Gastroesophageal sphincter (tissue), 3 donors: ENCODE data around the gene HAVCR2.

Experiments used
- CTCF ChIP-seq, 4 experiments: fragments of 200-600 bp in 2 of 4; fragments of 450-650 bp in 2 of 4; sonication (generic) in 1 of 4; IDR thresholded peaks; one replicate each; pipeline ENCODE4 v1.5.1; 2017 to 2019; ENCODE audit warnings: antibody characterized with exemption in 4 of 4, mild to moderate bottlenecking in 2 of 4, moderate library complexity in 2 of 4
- POLR2A ChIP-seq, 2 donors: fragments of 450-650 bp; IDR thresholded peaks; one replicate each; pipeline ENCODE4 v1.6.1; 2017; ENCODE audit warnings: antibody characterized with exemption in 2 of 2, mild to moderate bottlenecking in 2 of 2, moderate library complexity in 1 of 2
- POLR2AphosphoS5 ChIP-seq: sonication (generic); formaldehyde crosslinking; IDR thresholded peaks from one replicate; pipeline ENCODE4 v1.6.1; 2017; ENCODE audit warnings: antibody characterized with exemption

GRCh38 chr5:157142317-157143126 lies 33.7 kb upstream of the HAVCR2 start, which contains the start of gene MED7:
- TF ChIP-seq CTCF (IDR thresholded peaks at IDR 0.05) (no peak), POLR2A (IDR thresholded peaks at IDR 0.05) (peak; percentile 43 to 70), POLR2AphosphoS5 (peak; percentile 95)
